ENCODE data around the gene MARCHF3.
"Not testable (repeated sequence)": the region's sequence is repeated elsewhere in the genome, so short reads cannot be mapped to it uniquely, and the experiment has no call there.

MARCHF3 gene

DNA sequence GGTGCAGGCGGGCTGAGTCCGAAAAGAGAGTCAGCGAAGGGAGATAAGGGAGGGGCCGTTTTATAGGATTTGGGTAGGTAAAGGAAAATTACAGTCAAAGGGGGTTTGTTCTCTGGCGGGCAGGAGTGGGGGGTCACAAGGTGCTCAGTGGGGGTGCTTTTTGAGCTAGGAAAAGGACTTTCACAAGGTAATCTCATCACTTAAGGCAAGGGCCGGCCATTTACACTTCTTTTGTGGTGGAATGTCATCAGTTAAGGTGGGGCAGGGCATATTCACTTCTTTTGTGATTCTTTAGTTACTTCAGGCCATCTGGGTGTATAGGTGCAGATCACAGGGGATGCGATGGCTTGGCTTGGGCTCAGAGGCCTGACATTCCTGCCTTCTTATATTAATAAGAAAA, 191.0 kb downstream of the MARCHF3 start:
- not testable (repeated sequence) for DNase-seq

- DNase-seq = no peak
These were observed 192.3 kb downstream of the MARCHF3 start for GRCh38 chr5:126837906-126838539.

DNA sequence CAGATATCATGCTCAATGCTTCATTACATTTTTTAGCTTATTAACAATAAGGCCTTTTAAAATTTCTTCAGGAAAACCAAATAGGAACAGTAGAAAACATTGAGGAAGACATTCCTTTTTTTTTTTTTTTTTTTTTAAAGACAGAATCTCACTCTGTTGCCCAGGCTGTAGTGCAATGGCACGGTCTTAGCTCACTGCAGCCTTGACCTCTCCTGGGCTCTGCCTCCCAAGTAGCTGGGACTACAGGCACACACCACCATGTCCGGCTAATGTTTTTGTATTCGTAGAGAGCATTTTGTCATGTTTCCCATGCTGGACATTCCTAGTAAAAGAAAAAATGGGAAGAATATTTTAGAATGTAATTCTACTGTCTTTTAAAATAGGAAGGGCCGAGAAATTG, 193.1 kb downstream of the MARCHF3 start:
- DNase-seq = no peak

DNA sequence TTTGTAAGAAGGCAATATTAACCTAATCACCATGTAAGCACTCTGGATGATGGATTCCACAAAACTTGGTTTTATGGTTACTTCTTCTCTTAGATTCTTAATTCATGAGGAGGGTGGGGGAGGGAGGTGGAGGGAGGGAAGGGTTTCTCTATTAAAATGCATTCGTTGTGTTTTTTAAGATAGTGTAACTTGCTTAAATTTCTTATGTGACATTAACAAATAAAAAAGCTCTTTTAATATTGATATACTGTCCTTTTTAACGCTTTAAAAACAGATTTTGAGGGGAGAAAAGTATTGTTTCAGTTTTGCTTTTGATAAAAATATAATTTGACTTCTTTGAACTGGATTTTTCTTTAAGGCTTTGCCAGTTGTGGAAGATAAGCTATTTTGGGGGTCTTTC, 193.6 kb downstream of the MARCHF3 start:
- DNase-seq = no peak

DNA sequence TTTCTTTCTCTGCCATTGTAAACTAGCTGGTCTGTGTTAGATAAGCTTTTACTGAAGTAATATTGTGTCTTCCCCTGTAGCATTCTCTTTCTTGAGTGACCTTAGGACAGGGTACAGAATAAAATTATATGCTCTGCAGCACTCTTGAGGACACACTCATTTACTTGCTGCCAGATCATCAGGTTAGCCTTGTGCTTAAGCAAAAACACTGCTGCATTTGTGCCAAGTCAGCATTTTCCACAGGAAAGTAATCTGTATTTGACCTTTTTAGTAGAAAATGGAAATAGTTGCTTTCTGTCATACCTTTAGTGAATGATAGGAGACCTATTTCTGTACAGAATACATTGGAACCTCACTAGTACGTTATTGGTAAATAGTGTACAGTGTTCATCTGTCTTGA, 199.2 kb downstream of the MARCHF3 start:
- DNase-seq = no peak

GRCh38 chr5:126830061-126830460, 200.3 kb downstream of the MARCHF3 start:
- no peak for DNase-seq

- DNase-seq = no peak
These were observed 201.3 kb downstream of the MARCHF3 start for GRCh38 chr5:126829098-126829497.

DNA sequence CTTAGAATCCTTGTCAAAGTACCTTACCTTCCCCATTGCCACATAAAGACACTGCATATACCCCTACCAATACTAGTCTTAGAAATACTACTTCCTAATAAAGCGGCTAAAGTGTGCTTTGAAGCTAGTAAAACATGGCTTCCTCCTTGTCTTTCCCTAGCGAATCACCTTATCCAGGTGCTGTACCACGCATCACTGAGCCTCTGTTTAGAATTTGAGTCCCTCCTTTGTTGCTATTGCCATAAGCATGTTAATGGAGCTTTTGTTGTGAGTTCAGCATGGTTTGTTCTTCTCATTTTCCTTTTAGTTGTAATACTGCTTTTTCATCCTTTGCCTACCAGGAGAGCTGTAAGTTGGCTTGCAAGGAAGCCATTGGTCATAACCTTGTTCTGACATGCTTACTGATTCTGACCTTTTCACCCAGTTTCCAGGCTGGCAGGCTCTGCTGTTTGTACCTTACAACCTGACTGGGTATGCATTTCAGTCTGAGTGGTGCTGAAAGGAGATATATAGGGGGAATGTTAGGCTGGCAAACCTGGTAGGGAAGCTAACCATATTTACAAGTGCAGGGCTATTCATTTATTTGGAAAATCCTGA, 203.6 kb downstream of the MARCHF3 start:
- DNase-seq = no peak

DNA sequence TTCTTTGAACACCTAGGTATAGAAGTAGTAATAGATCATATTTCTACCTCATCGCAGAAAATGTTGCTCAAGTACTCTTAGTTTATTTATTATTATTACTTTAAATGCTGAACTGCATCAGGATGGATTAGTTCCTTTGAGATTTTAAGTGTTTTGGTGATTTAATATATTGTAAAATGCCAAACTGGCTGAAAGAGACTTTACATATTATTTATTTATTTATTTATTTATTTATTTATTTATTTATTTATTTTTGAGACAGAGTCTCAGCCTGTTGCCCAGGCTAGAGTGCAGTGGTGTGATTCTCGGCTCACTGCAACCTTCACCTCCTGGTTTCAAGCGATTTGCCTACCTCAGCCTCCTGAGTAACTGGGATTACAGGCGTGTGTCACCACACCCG, 211.1 kb downstream of the MARCHF3 start:
- DNase-seq = no peak

- no peak for DNase-seq
These were observed 211.6 kb downstream of the MARCHF3 start for GRCh38 chr5:126818736-126819135.
